ENCODE results near the gene OR51A2. TPM values are rescaled to one million over a fixed set of nuclear protein-coding genes. Genes with fewer than 3 reads are reported as not detected.

The OR51A2 gene
- total and polyA plus RNA-seq, 10 of the 15 experiments (the other 5 are each of a cell fraction or from before 2014, with no cell fraction given), result not detected

DNA sequence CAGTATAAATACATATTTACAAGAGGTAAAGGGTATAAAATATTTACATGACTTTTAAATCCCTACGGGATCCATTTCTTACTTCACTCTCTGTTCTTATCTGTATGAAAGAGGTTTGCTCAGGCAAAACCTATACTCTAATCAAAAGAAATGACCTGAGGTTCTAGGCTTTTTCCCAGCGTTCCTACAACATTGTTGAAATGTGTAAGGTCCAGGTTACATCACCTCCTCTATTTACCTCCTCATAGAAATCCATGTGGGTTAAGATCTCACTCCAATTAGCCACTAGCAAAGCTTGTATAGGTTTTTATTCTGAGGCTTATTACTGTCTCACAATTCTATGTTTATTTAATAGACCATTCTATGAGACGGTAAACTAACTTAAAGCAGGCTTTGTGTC, 27.2 kb upstream of the OR51A2 start:
- in situ Hi-C loops (cut with MboI), result no loop called here
- H4K20me1 ChIP-seq (ENCODE audit: control insufficient read depth, insufficient read depth), result no peaks in the 10 kb centered on the region
- no peaks in the 10 kb centered on the region for H3K4me1 ChIP-seq (ENCODE audit: control insufficient read depth, insufficient read depth, low read length)
- RAD21 ChIA-PET (ENCODE audit: unreplicated experiment), result no interaction called here
- no peak overlapping the region for H3K4me2 ChIP-seq (ENCODE audit: control insufficient read depth, insufficient read depth)
- CTCF ChIA-PET, result no interaction called here
- DNase-seq (ENCODE audit: low read depth, low spot score) (no peak), FAIRE-seq (no peak), ATAC-seq (no peak)
- SMC1A ChIA-PET (ENCODE audit: uncharacterized antibody, unreplicated experiment), result no interaction called here
- no peaks in the 10 kb centered on the region for H3K79me2 ChIP-seq (ENCODE audit: control insufficient read depth, insufficient read depth, low read length)
- BruUV-seq (replicated peaks), result no TSS peak
- no peak overlapping the region for H3K4me3 ChIP-seq
- H3K9ac ChIP-seq (ENCODE audit: control insufficient read depth, insufficient read depth, low read length), result no peak overlapping the region
- no peaks in the 10 kb centered on the region for H3K36me3 ChIP-seq (ENCODE audit: control insufficient read depth in 2 of 2, insufficient read depth in 2 of 2, low read length in 1 of 2)
- no peaks in the 10 kb centered on the region; a peak in 1 of 4 replicates for H3K27me3 ChIP-seq (replicated peaks in 1 of 2; ENCODE audit: control insufficient read depth in 2 of 2, insufficient read depth in 2 of 2, low read length in 1 of 2)
- TF ChIP-seq RELA (IDR thresholded peaks at IDR 0.05; ENCODE audit: borderline replicate concordance, partially characterized antibody), result no peak
- TF ChIP-seq, protein P1, sequence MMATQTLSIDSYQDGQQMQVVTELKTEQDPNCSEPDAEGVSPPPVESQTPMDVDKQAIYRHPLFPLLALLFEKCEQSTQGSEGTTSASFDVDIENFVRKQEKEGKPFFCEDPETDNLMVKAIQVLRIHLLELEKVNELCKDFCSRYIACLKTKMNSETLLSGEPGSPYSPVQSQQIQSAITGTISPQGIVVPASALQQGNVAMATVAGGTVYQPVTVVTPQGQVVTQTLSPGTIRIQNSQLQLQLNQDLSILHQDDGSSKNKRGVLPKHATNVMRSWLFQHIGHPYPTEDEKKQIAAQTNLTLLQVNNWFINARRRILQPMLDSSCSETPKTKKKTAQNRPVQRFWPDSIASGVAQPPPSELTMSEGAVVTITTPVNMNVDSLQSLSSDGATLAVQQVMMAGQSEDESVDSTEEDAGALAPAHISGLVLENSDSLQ (IDR thresholded peaks at IDR 0.05), result no peak
- TF ChIP-seq SREBF1 (IDR thresholded peaks at IDR 0.05; ENCODE audit: low read length), result no peak
- no peak for TF ChIP-seq CBX5 (IDR thresholded peaks at IDR 0.05; ENCODE audit: low read depth)
- TF ChIP-seq, protein P2, sequence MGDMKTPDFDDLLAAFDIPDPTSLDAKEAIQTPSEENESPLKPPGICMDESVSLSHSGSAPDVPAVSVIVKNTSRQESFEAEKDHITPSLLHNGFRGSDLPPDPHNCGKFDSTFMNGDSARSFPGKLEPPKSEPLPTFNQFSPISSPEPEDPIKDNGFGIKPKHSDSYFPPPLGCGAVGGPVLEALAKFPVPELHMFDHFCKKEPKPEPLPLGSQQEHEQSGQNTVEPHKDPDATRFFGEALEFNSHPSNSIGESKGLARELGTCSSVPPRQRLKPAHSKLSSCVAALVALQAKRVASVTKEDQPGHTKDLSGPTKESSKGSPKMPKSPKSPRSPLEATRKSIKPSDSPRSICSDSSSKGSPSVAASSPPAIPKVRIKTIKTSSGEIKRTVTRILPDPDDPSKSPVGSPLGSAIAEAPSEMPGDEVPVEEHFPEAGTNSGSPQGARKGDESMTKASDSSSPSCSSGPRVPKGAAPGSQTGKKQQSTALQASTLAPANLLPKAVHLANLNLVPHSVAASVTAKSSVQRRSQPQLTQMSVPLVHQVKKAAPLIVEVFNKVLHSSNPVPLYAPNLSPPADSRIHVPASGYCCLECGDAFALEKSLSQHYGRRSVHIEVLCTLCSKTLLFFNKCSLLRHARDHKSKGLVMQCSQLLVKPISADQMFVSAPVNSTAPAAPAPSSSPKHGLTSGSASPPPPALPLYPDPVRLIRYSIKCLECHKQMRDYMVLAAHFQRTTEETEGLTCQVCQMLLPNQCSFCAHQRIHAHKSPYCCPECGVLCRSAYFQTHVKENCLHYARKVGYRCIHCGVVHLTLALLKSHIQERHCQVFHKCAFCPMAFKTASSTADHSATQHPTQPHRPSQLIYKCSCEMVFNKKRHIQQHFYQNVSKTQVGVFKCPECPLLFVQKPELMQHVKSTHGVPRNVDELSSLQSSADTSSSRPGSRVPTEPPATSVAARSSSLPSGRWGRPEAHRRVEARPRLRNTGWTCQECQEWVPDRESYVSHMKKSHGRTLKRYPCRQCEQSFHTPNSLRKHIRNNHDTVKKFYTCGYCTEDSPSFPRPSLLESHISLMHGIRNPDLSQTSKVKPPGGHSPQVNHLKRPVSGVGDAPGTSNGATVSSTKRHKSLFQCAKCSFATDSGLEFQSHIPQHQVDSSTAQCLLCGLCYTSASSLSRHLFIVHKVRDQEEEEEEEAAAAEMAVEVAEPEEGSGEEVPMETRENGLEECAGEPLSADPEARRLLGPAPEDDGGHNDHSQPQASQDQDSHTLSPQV (IDR thresholded peaks at IDR 0.05), result no peak
- TF ChIP-seq ZBED1 (IDR thresholded peaks at IDR 0.05; ENCODE audit: borderline replicate concordance), result no peak
- no peaks in the 10 kb centered on the region for H3K9me3 ChIP-seq (replicated peaks; ENCODE audit: control insufficient read depth, insufficient read depth, low read length)
- POLR2A ChIA-PET, result no interaction called here
- intact Hi-C loops (cut with micrococcal nuclease; ENCODE audit: unreplicated experiment), result no loop called here
- H2AFZ ChIP-seq (ENCODE audit: control insufficient read depth, low read depth, low read length), result no peak overlapping the region
- WGBS (ENCODE audit: insufficient coverage, insufficient replicate concordance, low lambda C conversion rate, missing lambda C conversion rate), result 31% methylated on average over 3 of the region's 3 CpGs
- H3K27ac ChIP-seq (ENCODE audit: control insufficient read depth, insufficient read depth), result no peak overlapping the region
